GM23338 (cell line): ENCODE results near the gene GYPC.

ENCODE experiments used
- JUNB ChIP-seq: IDR thresholded peaks from one replicate; pipeline ENCODE4 v1.6.1; 2016; ENCODE audit warnings: antibody characterized with exemption; ENCODE audit not compliant: unreplicated experiment
- TF ChIP-seq, protein P1 (sequence below): IDR thresholded peaks from one replicate; pipeline ENCODE4 v1.6.1; 2018; ENCODE audit warnings: antibody characterized with exemption; ENCODE audit not compliant: unreplicated experiment

GRCh38 chr2:126720638-126721037, 64.7 kb downstream of the GYPC start:
- no peak for TF ChIP-seq JUNB
- TF ChIP-seq, protein P1, sequence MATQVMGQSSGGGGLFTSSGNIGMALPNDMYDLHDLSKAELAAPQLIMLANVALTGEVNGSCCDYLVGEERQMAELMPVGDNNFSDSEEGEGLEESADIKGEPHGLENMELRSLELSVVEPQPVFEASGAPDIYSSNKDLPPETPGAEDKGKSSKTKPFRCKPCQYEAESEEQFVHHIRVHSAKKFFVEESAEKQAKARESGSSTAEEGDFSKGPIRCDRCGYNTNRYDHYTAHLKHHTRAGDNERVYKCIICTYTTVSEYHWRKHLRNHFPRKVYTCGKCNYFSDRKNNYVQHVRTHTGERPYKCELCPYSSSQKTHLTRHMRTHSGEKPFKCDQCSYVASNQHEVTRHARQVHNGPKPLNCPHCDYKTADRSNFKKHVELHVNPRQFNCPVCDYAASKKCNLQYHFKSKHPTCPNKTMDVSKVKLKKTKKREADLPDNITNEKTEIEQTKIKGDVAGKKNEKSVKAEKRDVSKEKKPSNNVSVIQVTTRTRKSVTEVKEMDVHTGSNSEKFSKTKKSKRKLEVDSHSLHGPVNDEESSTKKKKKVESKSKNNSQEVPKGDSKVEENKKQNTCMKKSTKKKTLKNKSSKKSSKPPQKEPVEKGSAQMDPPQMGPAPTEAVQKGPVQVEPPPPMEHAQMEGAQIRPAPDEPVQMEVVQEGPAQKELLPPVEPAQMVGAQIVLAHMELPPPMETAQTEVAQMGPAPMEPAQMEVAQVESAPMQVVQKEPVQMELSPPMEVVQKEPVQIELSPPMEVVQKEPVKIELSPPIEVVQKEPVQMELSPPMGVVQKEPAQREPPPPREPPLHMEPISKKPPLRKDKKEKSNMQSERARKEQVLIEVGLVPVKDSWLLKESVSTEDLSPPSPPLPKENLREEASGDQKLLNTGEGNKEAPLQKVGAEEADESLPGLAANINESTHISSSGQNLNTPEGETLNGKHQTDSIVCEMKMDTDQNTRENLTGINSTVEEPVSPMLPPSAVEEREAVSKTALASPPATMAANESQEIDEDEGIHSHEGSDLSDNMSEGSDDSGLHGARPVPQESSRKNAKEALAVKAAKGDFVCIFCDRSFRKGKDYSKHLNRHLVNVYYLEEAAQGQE, result no peak
